Nephron progenitor cell (in vitro differentiated cells): Measurements from ENCODE around the gene DEFB119.
"Not testable (repeated sequence)": the region's sequence is repeated elsewhere in the genome, so short reads cannot be mapped to it uniquely, and the experiment has no call there.

ENCODE experiments used
- DNase-seq: peaks from one replicate; pipeline ENCODE4 v3.0.0; 2021
- H3K27ac Mint-ChIP-seq: 2 replicates; pipeline ENCODE4 v1.8.0; 2021; ENCODE audit warnings: mild to moderate bottlenecking, moderate library complexity, mixed read lengths
- H3K27me3 Mint-ChIP-seq: 2 replicates; pipeline ENCODE4 v1.8.0; 2021; ENCODE audit warnings: mild to moderate bottlenecking, low read depth, mixed read lengths; ENCODE audit not compliant: poor library complexity
- H3K36me3 Mint-ChIP-seq: 2 replicates; pipeline ENCODE4 v1.8.0; 2021; ENCODE audit warnings: low read depth, mixed read lengths
- H3K4me1 Mint-ChIP-seq: 2 replicates; pipeline ENCODE4 v1.8.0; 2021; ENCODE audit warnings: mixed read lengths
- H3K4me3 Mint-ChIP-seq: 2 replicates; pipeline ENCODE4 v1.8.0; 2021; ENCODE audit warnings: mild to moderate bottlenecking, moderate library complexity, mixed read lengths
- H3K9me3 Mint-ChIP-seq: 2 replicates; pipeline ENCODE4 v1.8.0; 2021; ENCODE audit warnings: mild to moderate bottlenecking, moderate library complexity, mixed read lengths
- TF ChIP-seq, protein P1 (sequence below): fragments of 200-600 bp; sonication (generic); IDR thresholded peaks from 2 replicates; pipeline ENCODE4 v1.5.0; 2021; ENCODE audit warnings: antibody characterized with exemption

DEFB119 gene

DNA sequence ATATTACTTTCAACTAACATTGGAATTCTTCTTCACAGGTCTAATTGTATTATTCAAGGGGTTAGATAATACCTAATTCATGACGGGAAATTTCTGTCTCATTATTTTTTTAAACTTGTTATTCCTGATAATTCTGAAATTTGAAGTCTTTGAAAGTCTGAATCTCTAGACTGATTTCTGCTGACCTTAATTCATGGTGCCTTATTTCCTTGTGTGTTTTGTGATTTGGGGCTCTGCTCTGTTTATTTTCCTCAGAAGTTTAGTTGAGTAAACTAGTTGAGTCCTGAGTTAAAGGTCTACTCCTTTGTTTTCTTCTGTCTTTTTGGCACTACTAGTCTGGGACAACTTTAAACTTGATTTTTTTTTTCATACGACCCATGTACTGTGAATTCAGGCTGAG, 16.0 kb downstream of the DEFB119 start:
- Mint-ChIP-seq H3K27me3 (no peaks in the 10 kb centered on the region), H3K4me3 (no peak overlapping the region), H3K9me3 (peaks cover 89% of the 10 kb centered on the region), H3K27ac (no peak overlapping the region), H3K36me3 (no peaks in the 10 kb centered on the region), H3K4me1 (no peaks in the 10 kb centered on the region)
- TF ChIP-seq, protein P1, sequence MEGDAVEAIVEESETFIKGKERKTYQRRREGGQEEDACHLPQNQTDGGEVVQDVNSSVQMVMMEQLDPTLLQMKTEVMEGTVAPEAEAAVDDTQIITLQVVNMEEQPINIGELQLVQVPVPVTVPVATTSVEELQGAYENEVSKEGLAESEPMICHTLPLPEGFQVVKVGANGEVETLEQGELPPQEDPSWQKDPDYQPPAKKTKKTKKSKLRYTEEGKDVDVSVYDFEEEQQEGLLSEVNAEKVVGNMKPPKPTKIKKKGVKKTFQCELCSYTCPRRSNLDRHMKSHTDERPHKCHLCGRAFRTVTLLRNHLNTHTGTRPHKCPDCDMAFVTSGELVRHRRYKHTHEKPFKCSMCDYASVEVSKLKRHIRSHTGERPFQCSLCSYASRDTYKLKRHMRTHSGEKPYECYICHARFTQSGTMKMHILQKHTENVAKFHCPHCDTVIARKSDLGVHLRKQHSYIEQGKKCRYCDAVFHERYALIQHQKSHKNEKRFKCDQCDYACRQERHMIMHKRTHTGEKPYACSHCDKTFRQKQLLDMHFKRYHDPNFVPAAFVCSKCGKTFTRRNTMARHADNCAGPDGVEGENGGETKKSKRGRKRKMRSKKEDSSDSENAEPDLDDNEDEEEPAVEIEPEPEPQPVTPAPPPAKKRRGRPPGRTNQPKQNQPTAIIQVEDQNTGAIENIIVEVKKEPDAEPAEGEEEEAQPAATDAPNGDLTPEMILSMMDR: no peak
- DNase-seq: no peak

DNA sequence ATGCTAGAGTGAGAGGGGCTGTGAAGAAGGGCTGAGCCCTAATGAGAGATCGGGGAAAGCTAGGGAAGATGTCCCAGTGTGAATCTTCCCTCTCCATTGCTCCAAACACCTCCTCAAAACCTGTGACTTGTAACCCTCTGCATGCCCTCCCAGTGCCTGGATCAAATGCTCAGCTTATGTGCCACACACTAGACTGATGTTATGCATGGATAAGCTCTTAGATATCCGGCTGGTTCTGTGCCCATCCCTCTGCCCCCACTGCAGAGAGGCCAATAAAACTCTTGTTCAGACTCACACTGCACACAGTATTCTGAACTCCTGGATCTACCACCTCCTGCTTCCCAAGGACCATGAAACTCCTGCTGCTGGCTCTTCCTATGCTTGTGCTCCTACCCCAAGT, 22.1 kb downstream of the DEFB119 start, which contains the start of gene DEFB118:
Gene DEFB118 (plus strand): TSS at position 301 of the 400 bp plus-strand sequence. CDS start 50 bp downstream, at position 351.
- H3K4me1 Mint-ChIP-seq: no peaks in the 10 kb centered on the region
- H3K27me3 Mint-ChIP-seq: no peaks in the 10 kb centered on the region
- peaks cover 82% of the 10 kb centered on the region for H3K9me3 Mint-ChIP-seq
- DNase-seq: no peak
- no peak within 1 kb of the TSS for H3K27ac Mint-ChIP-seq
- TF ChIP-seq, protein P1: no peak
- H3K36me3 Mint-ChIP-seq: no peaks in the 10 kb centered on the region
- H3K4me3 Mint-ChIP-seq: no peak within 1 kb of the TSS

DNA sequence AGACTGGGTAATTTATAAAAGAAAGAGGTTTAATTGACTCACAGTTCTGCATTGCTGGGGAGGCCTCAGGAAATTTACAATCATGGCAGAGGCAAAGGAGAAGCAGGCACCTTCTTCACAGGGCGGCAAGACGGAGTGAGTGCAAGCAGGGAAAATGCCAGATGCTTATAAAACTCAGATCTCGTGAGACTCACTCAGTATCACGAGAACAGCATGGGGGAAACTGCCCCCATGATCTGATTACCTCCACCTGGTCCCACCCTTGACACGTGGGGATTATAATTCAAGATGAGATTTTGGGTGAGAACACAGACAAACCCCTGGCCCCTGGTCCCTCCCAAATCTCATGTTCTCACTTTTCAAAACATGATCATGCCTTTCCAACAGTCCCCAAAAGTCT, 26.1 kb downstream of the DEFB119 start:
- peaks cover 74% of the 10 kb centered on the region for H3K9me3 Mint-ChIP-seq
- H3K36me3 Mint-ChIP-seq, H3K4me3 Mint-ChIP-seq, H3K4me1 Mint-ChIP-seq, H3K27me3 Mint-ChIP-seq, H3K27ac Mint-ChIP-seq, DNase-seq: not testable (repeated sequence)

DNA sequence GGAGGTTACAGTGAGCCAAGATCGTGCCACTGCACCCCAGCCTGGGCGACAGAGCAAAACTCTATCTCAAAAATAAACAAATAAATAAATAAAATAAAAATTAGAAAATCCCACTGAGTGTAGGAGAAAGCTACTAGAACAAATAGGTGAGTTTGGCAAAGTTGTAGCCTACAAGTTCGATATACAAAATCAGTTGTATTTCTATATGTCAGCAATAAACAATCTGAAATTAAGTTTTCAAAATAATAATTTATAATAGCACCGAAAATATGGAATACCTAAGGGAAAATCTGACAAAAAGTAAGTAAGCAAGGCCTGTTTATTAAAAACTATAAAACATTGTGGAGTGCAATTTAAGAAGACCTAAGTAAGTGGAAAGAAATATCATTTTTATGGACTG, 27.1 kb downstream of the DEFB119 start:
- DNase-seq: no peak
- Mint-ChIP-seq H3K9me3 (peaks cover 75% of the 10 kb centered on the region), H3K4me3 (no peak overlapping the region), H3K4me1 (no peaks in the 10 kb centered on the region), H3K36me3 (no peaks in the 10 kb centered on the region), H3K27ac (no peak overlapping the region), H3K27me3 (no peaks in the 10 kb centered on the region)
- TF ChIP-seq, protein P1: no peak

DNA sequence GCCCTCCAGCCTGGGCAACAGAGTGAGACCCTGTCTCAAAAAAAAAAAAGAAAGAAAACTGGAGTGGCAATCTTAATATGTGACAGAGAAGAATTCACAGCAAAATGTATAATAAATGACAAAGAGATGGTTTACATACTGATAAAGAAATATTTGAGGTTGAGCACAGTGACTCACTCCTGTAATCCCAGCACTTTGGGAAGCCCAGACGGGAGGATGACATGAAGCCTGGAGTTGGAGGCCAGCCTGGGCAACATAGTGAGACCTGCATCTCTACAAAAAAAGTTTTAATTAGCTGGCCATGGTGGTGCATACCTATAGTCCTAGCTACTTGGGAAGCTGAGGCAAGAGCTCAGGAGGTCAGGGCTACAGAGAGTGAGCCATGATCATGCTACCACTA, 34.4 kb downstream of the DEFB119 start:
- Mint-ChIP-seq H3K27me3 (no peaks in the 10 kb centered on the region), H3K27ac (no peak overlapping the region), H3K36me3 (no peaks in the 10 kb centered on the region), H3K9me3 (peaks cover 62% of the 10 kb centered on the region), H3K4me1 (no peaks in the 10 kb centered on the region), H3K4me3 (no peak overlapping the region)
- no peak for DNase-seq
- TF ChIP-seq, protein P1: no peak

DNA sequence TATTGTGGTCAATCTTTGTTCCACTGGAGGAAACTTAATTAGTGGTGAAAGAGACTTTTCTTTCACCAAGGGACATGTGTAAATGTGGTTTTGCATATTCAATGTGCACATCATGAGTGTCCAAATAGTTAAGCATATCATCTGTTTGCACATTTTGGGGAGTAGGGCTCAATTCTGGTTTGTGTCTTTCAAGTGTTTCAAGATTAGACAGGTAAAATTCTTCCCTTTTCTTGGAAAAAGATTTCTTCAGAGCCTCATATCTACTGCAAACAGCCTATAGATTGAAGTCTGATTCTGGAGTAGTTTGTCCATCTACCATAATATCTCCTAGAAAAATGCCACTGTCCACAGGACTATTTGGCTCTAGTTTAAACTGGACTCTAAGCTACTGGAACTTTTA, 48.9 kb downstream of the DEFB119 start:
- peaks cover 40% of the 10 kb centered on the region for H3K9me3 Mint-ChIP-seq
- H3K36me3 Mint-ChIP-seq: no peaks in the 10 kb centered on the region
- DNase-seq: no peak
- no peak overlapping the region for H3K27ac Mint-ChIP-seq
- TF ChIP-seq, protein P1: no peak
- no peaks in the 10 kb centered on the region for H3K27me3 Mint-ChIP-seq
- no peaks in the 10 kb centered on the region for H3K4me1 Mint-ChIP-seq
- no peak overlapping the region for H3K4me3 Mint-ChIP-seq
